ENCODE data around the gene ZGPAT. TPM values are rescaled to one million over a fixed set of nuclear protein-coding genes. Genes with fewer than 3 reads are reported as not detected.

The ZGPAT gene
- total RNA-seq, 1 experiment from 2014 or later = 37.9 TPM

GRCh38 chr20:63702036-63702665 lies 5.7 kb upstream of the ZGPAT start:
- H3K27me3 ChIP-seq (ENCODE audit: low read length) = no peaks in the 10 kb centered on the region
- intact Hi-C loops (cut with micrococcal nuclease) = no loop called here
- peaks cover 33% of the 10 kb centered on the region for H3K79me2 ChIP-seq (ENCODE audit: low read length)
- DNase-seq (no peak), ATAC-seq (no peak)
- H2AFZ ChIP-seq (ENCODE audit: low read length) = no peak overlapping the region
- H3K9me2 ChIP-seq (replicated peaks; ENCODE audit: low read length) = no peaks in the 10 kb centered on the region
- no TSS peak for BruUV-seq (replicated peaks)
- no peak overlapping the region for H3K9ac ChIP-seq (ENCODE audit: low read length)
- no peak for TF ChIP-seq CTCF (conservative IDR thresholded peaks at IDR 0.05; ENCODE audit: low read depth, low read length)
- no peak for TF ChIP-seq EZH2phosphoT487 (IDR thresholded peaks at IDR 0.05; ENCODE audit: borderline replicate concordance, low read length)
- TF ChIP-seq EZH2 (IDR thresholded peaks at IDR 0.05; ENCODE audit: low read length, unreplicated experiment) = no peak
- ChIA-PET POLR2A (ENCODE audit: unreplicated experiment) (interaction anchor here (0.6 kb wide), 1 partner anchor 163 kb away, joined by 9 read pairs; the partner anchor contains the start of gene TPD52L2), CTCF (no interaction called here)
- H4K20me1 ChIP-seq (ENCODE audit: low read length) = no peaks in the 10 kb centered on the region
- no peak overlapping the region for H3K4me2 ChIP-seq (ENCODE audit: low read length)
- no peak overlapping the region for H3K27ac ChIP-seq (ENCODE audit: low read length)
- H3K4me1 ChIP-seq (ENCODE audit: insufficient read depth, low read length) = peaks cover 38% of the 10 kb centered on the region
- no peaks in the 10 kb centered on the region for H3K9me3 ChIP-seq (ENCODE audit: low read length)
- H3K36me3 ChIP-seq (ENCODE audit: low read depth, low read length) = peaks cover 28% of the 10 kb centered on the region
- H3K4me3 ChIP-seq (ENCODE audit: low read length) = no peak overlapping the region
- H3F3A ChIP-seq (ENCODE audit: low read length, unreplicated experiment) = no peaks in the 10 kb centered on the region

- no peak for ATAC-seq
- no peak overlapping the region for H2AFZ ChIP-seq (ENCODE audit: low read length)
- H3K9me2 ChIP-seq (replicated peaks; ENCODE audit: low read length) = no peaks in the 10 kb centered on the region
- DNase-seq = no peak
- BruUV-seq (replicated peaks) = no TSS peak
- no peaks in the 10 kb centered on the region for H3K9me3 ChIP-seq (ENCODE audit: low read length)
- TF ChIP-seq EZH2phosphoT487 (IDR thresholded peaks at IDR 0.05; ENCODE audit: borderline replicate concordance, low read length) (no peak), CTCF (conservative IDR thresholded peaks at IDR 0.05; ENCODE audit: low read depth, low read length) (no peak), EZH2 (IDR thresholded peaks at IDR 0.05; ENCODE audit: low read length, unreplicated experiment) (no peak)
- H3K79me2 ChIP-seq (ENCODE audit: low read length) = peaks cover 36% of the 10 kb centered on the region
- no peak overlapping the region for H3K9ac ChIP-seq (ENCODE audit: low read length)
- no peaks in the 10 kb centered on the region for H3F3A ChIP-seq (ENCODE audit: low read length, unreplicated experiment)
- intact Hi-C loops (cut with micrococcal nuclease) = no loop called here
- CTCF ChIA-PET = interaction anchor here (0.5 kb wide), 1 partner anchor 88 kb away, joined by 5 read pairs; no protein-coding TSS in a partner anchor
- peaks cover 28% of the 10 kb centered on the region for H3K36me3 ChIP-seq (ENCODE audit: low read depth, low read length)
- peaks cover 30% of the 10 kb centered on the region for H3K4me1 ChIP-seq (ENCODE audit: insufficient read depth, low read length)
- no peak overlapping the region for H3K4me2 ChIP-seq (ENCODE audit: low read length)
- H3K4me3 ChIP-seq (ENCODE audit: low read length) = no peak overlapping the region
- H3K27me3 ChIP-seq (ENCODE audit: low read length) = no peaks in the 10 kb centered on the region
- no peaks in the 10 kb centered on the region for H4K20me1 ChIP-seq (ENCODE audit: low read length)
- POLR2A ChIA-PET (ENCODE audit: unreplicated experiment) = no interaction called here
- H3K27ac ChIP-seq (ENCODE audit: low read length) = no peak overlapping the region
Measured at GRCh38 chr20:63702751-63703470, 4.9 kb upstream of the ZGPAT start.

DNA sequence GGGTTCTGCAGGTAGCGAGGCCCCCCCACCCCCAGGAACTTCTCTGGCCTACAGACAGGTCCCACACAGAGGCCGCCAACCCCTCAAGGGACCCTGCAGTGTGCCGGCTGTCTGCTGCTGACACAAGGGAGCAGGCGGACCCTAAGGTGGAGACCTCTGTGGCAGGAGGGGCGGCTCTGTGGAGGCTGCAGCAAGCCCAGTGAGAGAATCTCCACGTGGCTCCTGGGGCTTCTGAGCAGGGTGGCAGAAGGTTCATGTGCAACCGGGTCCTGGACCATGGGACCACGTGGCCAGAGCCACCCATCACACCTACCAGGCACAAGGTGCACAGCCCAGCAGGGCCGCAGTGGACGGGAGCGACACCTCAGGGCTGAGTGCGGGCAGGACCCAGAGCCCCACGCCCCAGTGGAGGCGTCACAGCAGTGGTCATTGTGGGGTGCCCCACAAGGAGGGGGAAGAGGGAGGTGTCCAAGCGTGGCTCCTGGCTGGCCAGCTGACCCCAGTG lies 4.3 kb upstream of the ZGPAT start:
- POLR2A ChIA-PET (ENCODE audit: unreplicated experiment) = no interaction called here
- Histone ChIP-seq H3K9me2 (replicated peaks; ENCODE audit: low read length) (no peaks in the 10 kb centered on the region), H3K9me3 (ENCODE audit: low read length) (no peaks in the 10 kb centered on the region), H3K27me3 (ENCODE audit: low read length) (no peaks in the 10 kb centered on the region), H4K20me1 (ENCODE audit: low read length) (no peaks in the 10 kb centered on the region), H3K27ac (ENCODE audit: low read length) (no peak overlapping the region), H2AFZ (ENCODE audit: low read length) (no peak overlapping the region), H3K9ac (ENCODE audit: low read length) (no peak overlapping the region), H3K4me3 (ENCODE audit: low read length) (no peak overlapping the region), H3K79me2 (ENCODE audit: low read length) (peaks cover 40% of the 10 kb centered on the region), H3F3A (ENCODE audit: low read length, unreplicated experiment) (no peaks in the 10 kb centered on the region), H3K36me3 (ENCODE audit: low read depth, low read length) (peaks cover 28% of the 10 kb centered on the region), H3K4me2 (ENCODE audit: low read length) (no peak overlapping the region), H3K4me1 (ENCODE audit: insufficient read depth, low read length) (peaks cover 24% of the 10 kb centered on the region)
- CTCF ChIA-PET = no interaction called here
- no peak for ATAC-seq
- intact Hi-C loops (cut with micrococcal nuclease) = no loop called here
- BruUV-seq (replicated peaks) = no TSS peak
- DNase-seq = no peak
- no peak for TF ChIP-seq EZH2 (IDR thresholded peaks at IDR 0.05; ENCODE audit: low read length, unreplicated experiment)
